ENCODE data around the gene ST3GAL2. TPM values are rescaled to one million over a fixed set of nuclear protein-coding genes. Genes with fewer than 3 reads are reported as not detected.

The ST3GAL2 gene
- total and polyA plus RNA-seq, 10 of the 15 experiments (the other 5 are each of a cell fraction or from before 2014, with no cell fraction given) = 0.95 to 61.7 (median 25.9) TPM

DNA sequence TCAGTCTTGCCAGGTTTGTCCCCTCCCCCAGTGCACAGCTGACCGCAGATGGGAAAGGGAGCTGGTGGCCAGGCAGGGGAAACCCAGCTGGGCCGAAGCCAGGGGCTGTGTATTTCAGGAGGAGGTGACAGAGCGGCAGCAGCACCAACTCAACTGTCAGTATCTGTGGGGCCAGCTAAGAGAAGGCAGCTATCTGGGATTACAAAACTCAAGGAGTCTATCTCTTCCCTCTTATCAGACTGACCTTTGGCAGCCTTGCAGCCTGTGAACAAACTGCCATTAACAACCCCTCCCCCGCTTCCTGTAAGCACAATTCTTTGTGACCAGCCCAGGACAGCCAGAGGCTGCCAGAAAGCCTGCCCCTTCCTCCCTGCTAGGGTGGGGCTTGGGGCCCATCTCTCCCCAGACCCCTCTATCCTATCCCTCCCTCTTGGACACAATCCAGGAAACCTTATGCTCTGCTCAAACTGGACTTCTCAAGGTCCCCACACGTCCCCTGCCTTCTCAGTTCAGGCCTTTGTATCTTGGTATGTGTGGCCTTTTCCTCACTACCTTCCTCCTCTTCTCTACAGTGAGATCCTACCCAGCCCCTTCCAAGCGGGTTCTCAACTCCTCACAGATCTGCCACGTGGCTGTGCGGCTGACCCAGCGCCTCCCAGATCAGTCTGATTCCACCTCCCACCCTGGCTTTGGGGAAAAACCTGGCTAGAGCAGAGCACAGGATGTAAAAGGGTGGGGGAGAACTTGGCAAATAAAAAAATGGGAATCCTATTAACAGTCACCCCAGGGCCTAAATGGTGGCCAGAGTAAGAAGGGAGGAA is 10.5 kb downstream of the ST3GAL2 start (continued):
- no peak for TF ChIP-seq FOXM1 (IDR thresholded peaks at IDR 0.05; ENCODE audit: low read depth, low read length)
- peak; percentile 19; the same call in 1 of the 2 replicates for TF ChIP-seq MYB (IDR thresholded peaks at IDR 0.05; ENCODE audit: borderline replicate concordance, low read depth, low read length)
- TF ChIP-seq HDGF (IDR thresholded peaks at IDR 0.05) = 0 out of 2 replicates have a peak, but pooled peaks have one; percentile 34
- TF ChIP-seq, protein P1, sequence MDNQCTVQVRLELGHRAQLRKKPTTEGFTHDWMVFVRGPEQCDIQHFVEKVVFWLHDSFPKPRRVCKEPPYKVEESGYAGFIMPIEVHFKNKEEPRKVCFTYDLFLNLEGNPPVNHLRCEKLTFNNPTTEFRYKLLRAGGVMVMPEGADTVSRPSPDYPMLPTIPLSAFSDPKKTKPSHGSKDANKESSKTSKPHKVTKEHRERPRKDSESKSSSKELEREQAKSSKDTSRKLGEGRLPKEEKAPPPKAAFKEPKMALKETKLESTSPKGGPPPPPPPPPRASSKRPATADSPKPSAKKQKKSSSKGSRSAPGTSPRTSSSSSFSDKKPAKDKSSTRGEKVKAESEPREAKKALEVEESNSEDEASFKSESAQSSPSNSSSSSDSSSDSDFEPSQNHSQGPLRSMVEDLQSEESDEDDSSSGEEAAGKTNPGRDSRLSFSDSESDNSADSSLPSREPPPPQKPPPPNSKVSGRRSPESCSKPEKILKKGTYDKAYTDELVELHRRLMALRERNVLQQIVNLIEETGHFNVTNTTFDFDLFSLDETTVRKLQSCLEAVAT (IDR thresholded peaks at IDR 0.05) = peak; percentile 69; the same call in 1 of the 2 replicates
- peak; percentile 69 for TF ChIP-seq CHD2 (IDR thresholded peaks at IDR 0.05; ENCODE audit: borderline replicate concordance, low read depth, low read length)
- no peak for TF ChIP-seq ZNF217 (IDR thresholded peaks at IDR 0.05)
- peak; percentile 56; the same call in 1 of the 2 replicates for TF ChIP-seq BACH1 (IDR thresholded peaks at IDR 0.05; ENCODE audit: borderline replicate concordance)
- TF ChIP-seq IKZF1 (conservative IDR thresholded peaks at IDR 0.05) = peak; percentile 98
- peak; percentile 6; the same call in 1 of the 2 replicates for TF ChIP-seq SPI1 (IDR thresholded peaks at IDR 0.05; ENCODE audit: borderline replicate concordance, insufficient read depth, low read depth, low read length)
- TF ChIP-seq, protein P2, sequence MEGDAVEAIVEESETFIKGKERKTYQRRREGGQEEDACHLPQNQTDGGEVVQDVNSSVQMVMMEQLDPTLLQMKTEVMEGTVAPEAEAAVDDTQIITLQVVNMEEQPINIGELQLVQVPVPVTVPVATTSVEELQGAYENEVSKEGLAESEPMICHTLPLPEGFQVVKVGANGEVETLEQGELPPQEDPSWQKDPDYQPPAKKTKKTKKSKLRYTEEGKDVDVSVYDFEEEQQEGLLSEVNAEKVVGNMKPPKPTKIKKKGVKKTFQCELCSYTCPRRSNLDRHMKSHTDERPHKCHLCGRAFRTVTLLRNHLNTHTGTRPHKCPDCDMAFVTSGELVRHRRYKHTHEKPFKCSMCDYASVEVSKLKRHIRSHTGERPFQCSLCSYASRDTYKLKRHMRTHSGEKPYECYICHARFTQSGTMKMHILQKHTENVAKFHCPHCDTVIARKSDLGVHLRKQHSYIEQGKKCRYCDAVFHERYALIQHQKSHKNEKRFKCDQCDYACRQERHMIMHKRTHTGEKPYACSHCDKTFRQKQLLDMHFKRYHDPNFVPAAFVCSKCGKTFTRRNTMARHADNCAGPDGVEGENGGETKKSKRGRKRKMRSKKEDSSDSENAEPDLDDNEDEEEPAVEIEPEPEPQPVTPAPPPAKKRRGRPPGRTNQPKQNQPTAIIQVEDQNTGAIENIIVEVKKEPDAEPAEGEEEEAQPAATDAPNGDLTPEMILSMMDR (IDR thresholded peaks at IDR 0.05 in 2 of 3, conservative IDR thresholded peaks at IDR 0.05 in 1 of 3; ENCODE audit: control insufficient read depth in 2 of 3, extremely low read depth in 1 of 3, insufficient read depth in 1 of 3, low read depth in 3 of 3, low read length in 3 of 3) = no peak
- TF ChIP-seq, protein P3, sequence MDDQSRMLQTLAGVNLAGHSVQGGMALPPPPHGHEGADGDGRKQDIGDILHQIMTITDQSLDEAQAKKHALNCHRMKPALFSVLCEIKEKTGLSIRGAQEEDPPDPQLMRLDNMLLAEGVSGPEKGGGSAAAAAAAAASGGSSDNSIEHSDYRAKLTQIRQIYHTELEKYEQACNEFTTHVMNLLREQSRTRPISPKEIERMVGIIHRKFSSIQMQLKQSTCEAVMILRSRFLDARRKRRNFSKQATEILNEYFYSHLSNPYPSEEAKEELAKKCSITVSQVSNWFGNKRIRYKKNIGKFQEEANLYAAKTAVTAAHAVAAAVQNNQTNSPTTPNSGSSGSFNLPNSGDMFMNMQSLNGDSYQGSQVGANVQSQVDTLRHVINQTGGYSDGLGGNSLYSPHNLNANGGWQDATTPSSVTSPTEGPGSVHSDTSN (IDR thresholded peaks at IDR 0.05; ENCODE audit: insufficient replicate concordance, low read depth, low read length) = peak; percentile 21
- TF ChIP-seq, protein P4, sequence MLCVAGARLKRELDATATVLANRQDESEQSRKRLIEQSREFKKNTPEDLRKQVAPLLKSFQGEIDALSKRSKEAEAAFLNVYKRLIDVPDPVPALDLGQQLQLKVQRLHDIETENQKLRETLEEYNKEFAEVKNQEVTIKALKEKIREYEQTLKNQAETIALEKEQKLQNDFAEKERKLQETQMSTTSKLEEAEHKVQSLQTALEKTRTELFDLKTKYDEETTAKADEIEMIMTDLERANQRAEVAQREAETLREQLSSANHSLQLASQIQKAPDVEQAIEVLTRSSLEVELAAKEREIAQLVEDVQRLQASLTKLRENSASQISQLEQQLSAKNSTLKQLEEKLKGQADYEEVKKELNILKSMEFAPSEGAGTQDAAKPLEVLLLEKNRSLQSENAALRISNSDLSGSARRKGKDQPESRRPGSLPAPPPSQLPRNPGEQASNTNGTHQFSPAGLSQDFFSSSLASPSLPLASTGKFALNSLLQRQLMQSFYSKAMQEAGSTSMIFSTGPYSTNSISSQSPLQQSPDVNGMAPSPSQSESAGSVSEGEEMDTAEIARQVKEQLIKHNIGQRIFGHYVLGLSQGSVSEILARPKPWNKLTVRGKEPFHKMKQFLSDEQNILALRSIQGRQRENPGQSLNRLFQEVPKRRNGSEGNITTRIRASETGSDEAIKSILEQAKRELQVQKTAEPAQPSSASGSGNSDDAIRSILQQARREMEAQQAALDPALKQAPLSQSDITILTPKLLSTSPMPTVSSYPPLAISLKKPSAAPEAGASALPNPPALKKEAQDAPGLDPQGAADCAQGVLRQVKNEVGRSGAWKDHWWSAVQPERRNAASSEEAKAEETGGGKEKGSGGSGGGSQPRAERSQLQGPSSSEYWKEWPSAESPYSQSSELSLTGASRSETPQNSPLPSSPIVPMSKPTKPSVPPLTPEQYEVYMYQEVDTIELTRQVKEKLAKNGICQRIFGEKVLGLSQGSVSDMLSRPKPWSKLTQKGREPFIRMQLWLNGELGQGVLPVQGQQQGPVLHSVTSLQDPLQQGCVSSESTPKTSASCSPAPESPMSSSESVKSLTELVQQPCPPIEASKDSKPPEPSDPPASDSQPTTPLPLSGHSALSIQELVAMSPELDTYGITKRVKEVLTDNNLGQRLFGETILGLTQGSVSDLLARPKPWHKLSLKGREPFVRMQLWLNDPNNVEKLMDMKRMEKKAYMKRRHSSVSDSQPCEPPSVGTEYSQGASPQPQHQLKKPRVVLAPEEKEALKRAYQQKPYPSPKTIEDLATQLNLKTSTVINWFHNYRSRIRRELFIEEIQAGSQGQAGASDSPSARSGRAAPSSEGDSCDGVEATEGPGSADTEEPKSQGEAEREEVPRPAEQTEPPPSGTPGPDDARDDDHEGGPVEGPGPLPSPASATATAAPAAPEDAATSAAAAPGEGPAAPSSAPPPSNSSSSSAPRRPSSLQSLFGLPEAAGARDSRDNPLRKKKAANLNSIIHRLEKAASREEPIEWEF (IDR thresholded peaks at IDR 0.05; ENCODE audit: insufficient replicate concordance, low read depth, low read length) = no peak
- TF ChIP-seq IRF4 (IDR thresholded peaks at IDR 0.05; ENCODE audit: low read depth, low read length) = no peak
- TF ChIP-seq, protein P5, sequence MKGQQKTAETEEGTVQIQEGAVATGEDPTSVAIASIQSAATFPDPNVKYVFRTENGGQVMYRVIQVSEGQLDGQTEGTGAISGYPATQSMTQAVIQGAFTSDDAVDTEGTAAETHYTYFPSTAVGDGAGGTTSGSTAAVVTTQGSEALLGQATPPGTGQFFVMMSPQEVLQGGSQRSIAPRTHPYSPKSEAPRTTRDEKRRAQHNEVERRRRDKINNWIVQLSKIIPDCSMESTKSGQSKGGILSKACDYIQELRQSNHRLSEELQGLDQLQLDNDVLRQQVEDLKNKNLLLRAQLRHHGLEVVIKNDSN (IDR thresholded peaks at IDR 0.05; ENCODE audit: borderline replicate concordance, extremely low read length, insufficient read depth, low read depth, low read length) = no peak
- peak; percentile 28; the same call in 1 of the 2 replicates for TF ChIP-seq MXI1 (IDR thresholded peaks at IDR 0.05; ENCODE audit: low read depth, low read length)
- peak; percentile 47 for TF ChIP-seq MEF2B (IDR thresholded peaks at IDR 0.05; ENCODE audit: partially characterized antibody, poor library complexity, severe bottlenecking)
- 0 out of 2 replicates have a peak, but pooled peaks have one; percentile 48 for TF ChIP-seq MEF2A (IDR thresholded peaks at IDR 0.05; ENCODE audit: insufficient read depth, low read depth, low read length)

Measured in GM12878 (cell line).